Activated effector memory CD4-positive, alpha-beta T cell treated with anti-CD3 and anti-CD28 coated beads, Interleukin-2, amount 50 U/mL, for 16 hours (primary cell): ENCODE measurements around the gene RAB7B.
"Not testable (repeated sequence)": the region's sequence is repeated elsewhere in the genome, so short reads cannot be mapped to it uniquely, and the experiment has no call there.

Source experiments
- DNase-seq: peaks from one replicate; pipeline ENCODE4 v3.0.0-alpha.2; 2020

RAB7B gene

GRCh38 chr1:206002871-206003801 lies at the start of gene RAB7B:
TSS of gene RAB7B (minus strand) at chr1:206003395. CDS start at chr1:205994135, 9,260 bp downstream.
- no peak for DNase-seq

- DNase-seq: not testable (repeated sequence)
Measured at GRCh38 chr1:206052231-206052865, 49.2 kb upstream of the RAB7B start.

GRCh38 chr1:206050655-206051235 lies 47.5 kb upstream of the RAB7B start:
- DNase-seq: peak; percentile 79

- DNase-seq: no peak
Measured at GRCh38 chr1:206049919-206050600, 46.9 kb upstream of the RAB7B start.

- DNase-seq: no peak
Measured at GRCh38 chr1:206049293-206049692, 46.1 kb upstream of the RAB7B start.

GRCh38 chr1:206048582-206048981 lies 45.4 kb upstream of the RAB7B start:
- no peak for DNase-seq

GRCh38 chr1:206047271-206047670 lies 44.1 kb upstream of the RAB7B start:
- DNase-seq: no peak

GRCh38 chr1:206041640-206042039 lies 38.4 kb upstream of the RAB7B start:
- no peak for DNase-seq

- no peak for DNase-seq
Measured at GRCh38 chr1:206040328-206040727, 37.1 kb upstream of the RAB7B start.

GRCh38 chr1:206039046-206039973 lies 36.1 kb upstream of the RAB7B start:
- DNase-seq: no peak

GRCh38 chr1:206037581-206037980 lies 34.4 kb upstream of the RAB7B start:
- DNase-seq: no peak

GRCh38 chr1:206036663-206037455 lies 33.7 kb upstream of the RAB7B start:
- no peak for DNase-seq

- DNase-seq: no peak
Measured at GRCh38 chr1:206035027-206035426, 31.8 kb upstream of the RAB7B start.

- no peak for DNase-seq
Measured at GRCh38 chr1:206032380-206033140, 29.4 kb upstream of the RAB7B start.

- DNase-seq: peak; percentile 88
Measured at GRCh38 chr1:206030714-206031113, 27.5 kb upstream of the RAB7B start.

- DNase-seq: no peak
Measured at GRCh38 chr1:206030191-206030590, 27.0 kb upstream of the RAB7B start.

GRCh38 chr1:206029484-206029883 lies 26.3 kb upstream of the RAB7B start:
- DNase-seq: no peak

GRCh38 chr1:206025283-206025820 lies 22.2 kb upstream of the RAB7B start:
- DNase-seq: no peak

- no peak for DNase-seq
Measured at GRCh38 chr1:206023695-206024094, 20.5 kb upstream of the RAB7B start, which contains the start of gene CTSE. TSS of gene CTSE (minus strand) at chr1:206023895. CDS start at chr1:206023791, 104 bp downstream.

- DNase-seq: no peak
Measured at GRCh38 chr1:206022766-206023165, 19.6 kb upstream of the RAB7B start.
